KMS-11 (cell line): ENCODE results near the gene SND1.

ENCODE experiments used
- H2AFZ ChIP-seq: fragments of 200-600 bp; sonication (generic); 2 replicates; pipeline ENCODE4 v1.6.1; 2016; ENCODE audit warnings: antibody characterized with exemption, mixed run types, low read depth
- H3K27ac ChIP-seq: fragments of 200-600 bp; sonication (generic); 2 replicates; pipeline ENCODE4 v1.6.1; 2016; ENCODE audit warnings: mild to moderate bottlenecking, mixed run types
- H3K27me3 ChIP-seq: fragments of 200-600 bp; sonication (generic); 2 replicates; pipeline ENCODE4 v1.6.1; 2017; ENCODE audit warnings: mild to moderate bottlenecking, low read depth, mixed run types, moderate library complexity; ENCODE audit not compliant: insufficient read depth
- H3K36me3 ChIP-seq: fragments of 200-600 bp; sonication (generic); 2 replicates; pipeline ENCODE4 v1.6.1; 2017; ENCODE audit warnings: mild to moderate bottlenecking, mixed run types; ENCODE audit not compliant: insufficient read depth
- H3K4me1 ChIP-seq: fragments of 200-600 bp; sonication (generic); 2 replicates; pipeline ENCODE4 v1.6.1; 2016; ENCODE audit warnings: mild to moderate bottlenecking, low read depth, mixed run types; ENCODE audit not compliant: poor library complexity, severe bottlenecking
- H3K4me2 ChIP-seq: fragments of 200-600 bp; sonication (generic); 2 replicates; pipeline ENCODE4 v1.7.0; 2016; ENCODE audit warnings: mild to moderate bottlenecking, mixed run types
- H3K4me3 ChIP-seq: fragments of 200-600 bp; sonication (generic); IDR thresholded peaks from 2 replicates; pipeline ENCODE4 v1.6.1; 2017; ENCODE audit warnings: low read depth, low read length, mixed read lengths; ENCODE audit not compliant: insufficient read depth
- H3K79me2 ChIP-seq: fragments of 200-600 bp; sonication (generic); 2 replicates; pipeline ENCODE4 v1.6.1; 2016; ENCODE audit warnings: low read depth, mixed run types; ENCODE audit not compliant: insufficient read depth
- H3K9ac ChIP-seq: fragments of 200-600 bp; sonication (generic); 2 replicates; pipeline ENCODE4 v1.6.1; 2016; ENCODE audit warnings: mild to moderate bottlenecking, mixed run types
- H4K20me1 ChIP-seq: fragments of 200-600 bp; sonication (generic); 2 replicates; pipeline ENCODE4 v1.6.1; 2016; ENCODE audit warnings: mild to moderate bottlenecking, mixed run types; ENCODE audit not compliant: insufficient read depth
- CTCF ChIP-seq: fragments of 200-600 bp; sonication (generic); conservative IDR thresholded peaks from 2 replicates; pipeline ENCODE4 v1.6.1; 2017; ENCODE audit warnings: low read depth, mild to moderate bottlenecking, antibody characterized with exemption, low read length, moderate library complexity, mixed read lengths

The SND1 gene

DNA sequence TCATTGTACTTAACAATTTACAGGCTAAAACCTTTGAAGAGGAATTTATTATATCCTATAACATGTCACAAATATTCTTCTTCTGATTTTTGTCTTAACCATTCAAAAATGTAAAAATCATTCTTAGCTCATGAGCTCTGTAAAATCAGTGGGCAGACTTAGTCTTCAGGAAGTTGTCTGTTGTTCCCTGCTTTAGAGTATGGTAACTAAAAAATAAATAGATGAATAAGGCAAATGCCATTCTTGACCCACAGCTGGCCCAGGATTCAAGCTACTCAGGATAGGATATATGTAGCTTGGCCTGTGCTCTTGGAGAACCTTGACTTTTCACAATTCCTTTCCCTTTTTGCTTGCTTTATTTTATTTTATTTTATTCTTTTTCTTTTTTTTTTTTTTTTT, 327.7 kb downstream of the SND1 start:
- Histone ChIP-seq H3K27me3 (no peaks in the 10 kb centered on the region), H3K9ac (no peak overlapping the region), H3K79me2 (no peaks in the 10 kb centered on the region), H2AFZ (no peak overlapping the region), H3K27ac (no peak overlapping the region), H3K4me2 (no peak overlapping the region), H3K4me3 (no peak overlapping the region), H4K20me1 (no peaks in the 10 kb centered on the region), H3K4me1 (no peaks in the 10 kb centered on the region), H3K36me3 (peaks cover 9% of the 10 kb centered on the region; the same call in 1 of the 2 replicates)
- TF ChIP-seq CTCF, result no peak

GRCh38 chr7:127980901-127981300, 328.9 kb downstream of the SND1 start:
- H3K27me3 ChIP-seq, result no peaks in the 10 kb centered on the region
- H3K27ac ChIP-seq, result no peak overlapping the region
- no peaks in the 10 kb centered on the region for H3K4me1 ChIP-seq
- no peak overlapping the region for H2AFZ ChIP-seq
- no peaks in the 10 kb centered on the region for H4K20me1 ChIP-seq
- no peak overlapping the region for H3K4me2 ChIP-seq
- H3K36me3 ChIP-seq, result peaks cover 9% of the 10 kb centered on the region; the same call in 1 of the 2 replicates
- H3K4me3 ChIP-seq, result no peak overlapping the region
- no peak overlapping the region for H3K9ac ChIP-seq
- TF ChIP-seq CTCF, result no peak
- H3K79me2 ChIP-seq, result no peaks in the 10 kb centered on the region

- no peaks in the 10 kb centered on the region for H3K79me2 ChIP-seq
Measured at GRCh38 chr7:127981965-127982364, 330.0 kb downstream of the SND1 start.

DNA sequence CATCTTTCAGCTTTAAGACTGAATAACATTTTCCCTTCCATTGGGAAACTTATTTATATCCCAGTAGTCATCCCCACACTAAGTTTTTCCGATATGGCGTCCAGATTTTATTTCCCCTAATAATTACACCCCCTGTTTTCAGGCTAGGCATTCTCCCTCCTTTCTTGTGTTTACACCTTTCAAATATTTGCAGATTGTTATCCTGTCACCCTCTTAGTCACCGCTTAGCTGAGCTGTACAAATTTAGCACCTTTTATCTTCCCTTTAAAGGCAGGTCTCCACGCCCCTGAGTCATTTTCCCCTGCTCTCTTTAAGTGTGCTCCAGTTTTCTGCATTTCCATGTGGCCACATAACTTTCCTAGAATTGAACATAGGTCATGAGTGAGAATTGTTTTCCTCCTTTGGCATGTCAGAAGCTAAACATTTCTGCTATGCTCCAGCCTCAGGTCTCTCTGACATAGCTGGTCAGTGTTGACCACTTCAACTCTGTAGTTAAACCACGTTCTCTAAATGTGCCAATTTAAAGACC, 331.9 kb downstream of the SND1 start:
- Histone ChIP-seq H4K20me1 (no peaks in the 10 kb centered on the region), H3K4me2 (no peak overlapping the region), H3K4me3 (no peak overlapping the region), H3K27ac (no peak overlapping the region), H3K4me1 (no peaks in the 10 kb centered on the region), H3K9ac (no peak overlapping the region), H3K79me2 (no peaks in the 10 kb centered on the region), H3K36me3 (no peaks in the 10 kb centered on the region; the same call in 1 of the 2 replicates), H3K27me3 (no peaks in the 10 kb centered on the region), H2AFZ (no peak overlapping the region)
- no peak for TF ChIP-seq CTCF

More at GRCh38 chr7:127981965-127982364, 330.0 kb downstream of the SND1 start:
- no peak overlapping the region for H2AFZ ChIP-seq
- H3K4me2 ChIP-seq, result no peak overlapping the region
- peaks cover 8% of the 10 kb centered on the region; the same call in 1 of the 2 replicates for H3K36me3 ChIP-seq
- no peaks in the 10 kb centered on the region for H3K27me3 ChIP-seq
- H3K27ac ChIP-seq, result no peak overlapping the region
- no peaks in the 10 kb centered on the region for H4K20me1 ChIP-seq
- H3K4me3 ChIP-seq, result no peak overlapping the region
- no peak overlapping the region for H3K9ac ChIP-seq
- TF ChIP-seq CTCF, result no peak
- no peaks in the 10 kb centered on the region for H3K4me1 ChIP-seq
